NT2/D1 (cell line): ENCODE measurements around the gene VIP.

ENCODE experiments used
- SUZ12 ChIP-seq: IDR thresholded peaks from 2 replicates; pipeline ENCODE4 v1.6.1; 2011; ENCODE audit not compliant: insufficient read length, insufficient read depth; ENCODE audit errors: extremely low read depth
- YY1 ChIP-seq: IDR thresholded peaks from 2 replicates; pipeline ENCODE4 v1.6.1; 2011; ENCODE audit not compliant: insufficient read length, insufficient read depth

DNA sequence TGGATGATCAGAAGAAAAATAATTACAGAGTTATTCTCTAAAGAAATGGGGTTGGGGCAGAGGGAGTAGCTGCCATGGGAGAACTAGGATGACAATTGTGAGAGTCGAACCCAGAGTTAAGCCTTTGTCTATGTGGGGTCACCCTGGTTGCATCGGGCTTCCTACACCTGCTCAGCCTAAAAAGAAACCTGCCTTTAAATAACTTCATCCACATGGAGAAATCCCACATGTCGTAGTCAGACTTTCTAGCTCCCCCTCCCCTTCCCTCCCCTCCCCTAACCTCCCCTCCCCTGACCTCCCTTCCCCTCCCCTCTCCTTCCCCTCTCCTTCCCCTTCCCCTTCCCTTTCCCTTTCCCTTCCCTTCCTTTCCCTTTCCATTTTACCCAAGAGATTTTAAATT, 14.7 kb downstream of the VIP start:
- TF ChIP-seq SUZ12 (no peak), YY1 (no peak)
